Pulmonary artery endothelial cell (primary cell): ENCODE results near the gene KRTAP5-7. TPM values are rescaled to one million over a fixed set of nuclear protein-coding genes. Genes with fewer than 3 reads are reported as not detected.

ENCODE experiments used
- total RNA-seq: library from RNA; depleted of rRNA; stranded (reverse); fragments of >200 nt; gene quantifications from 2 replicates; pipeline ENCODE4 v1.2.3, GENCODE V29; 2014

The KRTAP5-7 gene
- total RNA-seq, 1 donor from 2014 or later: not detected

Other genes with a start within 250 kb of the KRTAP5-7 start
- gene DHCR7, start 78.9 kb upstream of the KRTAP5-7 start, total RNA-seq: 53.5 and 57.1 TPM in 2 replicates
- 93.6 and 110 TPM in 2 replicates for gene NADSYN1, start 74.1 kb upstream of the KRTAP5-7 start, total RNA-seq
- gene KRTAP5-8, start 10.8 kb downstream of the KRTAP5-7 start, total RNA-seq: not detected in 2 replicates
- gene KRTAP5-9, start 21.2 kb downstream of the KRTAP5-7 start, total RNA-seq: not detected in 2 replicates
- gene KRTAP5-10, start 38.3 kb downstream of the KRTAP5-7 start, total RNA-seq: not detected in 2 replicates
- gene KRTAP5-11, start 55.6 kb downstream of the KRTAP5-7 start, total RNA-seq: not detected in 2 replicates